Right renal cortex interstitium (tissue), 3 donors: Measurements from ENCODE around the gene GREB1. TPM values are rescaled to one million over a fixed set of nuclear protein-coding genes. Genes with fewer than 3 reads are reported as not detected.

Experiments
- DNase-seq, 3 donors: peaks; one replicate each; pipeline ENCODE4 v3.0.0-alpha.2; 2013; ENCODE audit warnings: low read depth in 3 of 3, low spot score in 2 of 3
- polyA plus RNA-seq, 3 donors: library from polyadenylated mRNA; unstranded; fragments of 120-200 nt; gene quantifications; one replicate each; pipeline ENCODE4 v1.2.1, GENCODE V29; 2013; ENCODE audit not compliant: insufficient read length in 3 of 3

Gene GREB1
- polyA plus RNA-seq, 3 donors: 10.8 to 11.0 (median 10.8) TPM

GRCh38 chr2:11629851-11630250 is 96.0 kb downstream of the GREB1 start:
- no peak for DNase-seq

GRCh38 chr2:11630855-11631254 is 97.0 kb downstream of the GREB1 start:
- DNase-seq: no peak

- DNase-seq: no peak
These were observed 97.6 kb downstream of the GREB1 start for GRCh38 chr2:11631462-11631861.

- DNase-seq: no peak
These were observed 100.2 kb downstream of the GREB1 start for GRCh38 chr2:11633923-11634478.

GRCh38 chr2:11634584-11634983 is 100.7 kb downstream of the GREB1 start:
- DNase-seq: no peak

GRCh38 chr2:11635141-11635540 is 101.3 kb downstream of the GREB1 start:
- DNase-seq: no peak

- DNase-seq: no peak
These were observed 102.9 kb downstream of the GREB1 start for GRCh38 chr2:11636593-11637295.

- no peak for DNase-seq
These were observed 103.7 kb downstream of the GREB1 start for GRCh38 chr2:11637546-11637945.

GRCh38 chr2:11639503-11639902 is 105.7 kb downstream of the GREB1 start:
- no peak for DNase-seq

GRCh38 chr2:11640132-11640531 is 106.3 kb downstream of the GREB1 start:
- no peak for DNase-seq

- DNase-seq: no peak
These were observed 109.1 kb downstream of the GREB1 start for GRCh38 chr2:11642972-11643371.

- no peak for DNase-seq
These were observed 110.4 kb downstream of the GREB1 start for GRCh38 chr2:11644293-11644692.

- DNase-seq: no peak
These were observed 112.7 kb downstream of the GREB1 start for GRCh38 chr2:11646530-11646929.

- DNase-seq: no peak
These were observed 114.2 kb downstream of the GREB1 start for GRCh38 chr2:11647834-11648600.

GRCh38 chr2:11649093-11649492 is 115.2 kb downstream of the GREB1 start:
- no peak for DNase-seq

- no peak for DNase-seq
These were observed 118.2 kb downstream of the GREB1 start for GRCh38 chr2:11651856-11652548.

- no peak for DNase-seq
These were observed 118.7 kb downstream of the GREB1 start for GRCh38 chr2:11652553-11652952.

- DNase-seq: no peak
These were observed 121.7 kb downstream of the GREB1 start for GRCh38 chr2:11655495-11655894.

- DNase-seq: no peak
These were observed 122.4 kb downstream of the GREB1 start for GRCh38 chr2:11656252-11656651.

GRCh38 chr2:11656671-11657101 is 122.8 kb downstream of the GREB1 start:
- no peak for DNase-seq

- no peak for DNase-seq
These were observed 123.3 kb downstream of the GREB1 start for GRCh38 chr2:11657195-11657594.
